Dermis microvascular lymphatic vessel endothelial cell (primary cell): Measurements from ENCODE around the gene GRIK4. TPM values are rescaled to one million over a fixed set of nuclear protein-coding genes. Genes with fewer than 3 reads are reported as not detected.

Experiments
- DNase-seq, 2 donors: peaks; one replicate each; pipeline versions ENCODE4 v3.0.0 to v3.0.0-alpha.2; 2010; ENCODE audit warnings: low read depth in 2 of 2
- total RNA-seq: library from RNA; depleted of rRNA; stranded (reverse); fragments of >200 nt; gene quantifications from 2 replicates; pipeline ENCODE4 v1.2.1, GENCODE V29; 2014

The GRIK4 gene
- total RNA-seq, 1 donor from 2014 or later = not detected

- peak in 1 of 2 donors; percentile 25 for DNase-seq
Measured at GRCh38 chr11:120807414-120808150, 296.0 kb downstream of the GRIK4 start.

GRCh38 chr11:120808616-120809050 lies 297.1 kb downstream of the GRIK4 start:
- no peak for DNase-seq

- no peak for DNase-seq
Measured at GRCh38 chr11:120810251-120810650, 298.7 kb downstream of the GRIK4 start.

- no peak for DNase-seq
Measured at GRCh38 chr11:120811199-120811598, 299.7 kb downstream of the GRIK4 start.

- DNase-seq = no peak
Measured at GRCh38 chr11:120811731-120812130, 300.2 kb downstream of the GRIK4 start.

- DNase-seq = no peak
Measured at GRCh38 chr11:120814531-120815318, 303.2 kb downstream of the GRIK4 start.

- no peak for DNase-seq
Measured at GRCh38 chr11:120815319-120816100, 304.0 kb downstream of the GRIK4 start.

- DNase-seq = no peak
Measured at GRCh38 chr11:120816176-120816575, 304.6 kb downstream of the GRIK4 start.

- no peak for DNase-seq
Measured at GRCh38 chr11:120816711-120817110, 305.2 kb downstream of the GRIK4 start.

- DNase-seq = no peak
Measured at GRCh38 chr11:120817158-120817557, 305.6 kb downstream of the GRIK4 start.

GRCh38 chr11:120818097-120818496 lies 306.5 kb downstream of the GRIK4 start:
- DNase-seq = no peak

GRCh38 chr11:120819003-120819402 lies 307.5 kb downstream of the GRIK4 start:
- DNase-seq = no peak

- DNase-seq = no peak
Measured at GRCh38 chr11:120819437-120820365, 308.2 kb downstream of the GRIK4 start.

GRCh38 chr11:120823159-120823558 lies 311.6 kb downstream of the GRIK4 start:
- no peak for DNase-seq

GRCh38 chr11:120824242-120824641 lies 312.7 kb downstream of the GRIK4 start:
- DNase-seq = no peak

GRCh38 chr11:120827198-120827597 lies 315.6 kb downstream of the GRIK4 start:
- DNase-seq = no peak

- no peak for DNase-seq
Measured at GRCh38 chr11:120827820-120828219, 316.3 kb downstream of the GRIK4 start.

- no peak for DNase-seq
Measured at GRCh38 chr11:120828847-120829246, 317.3 kb downstream of the GRIK4 start.

- no peak for DNase-seq
Measured at GRCh38 chr11:120830085-120830620, 318.6 kb downstream of the GRIK4 start.

GRCh38 chr11:120832481-120833238 lies 321.1 kb downstream of the GRIK4 start:
- no peak for DNase-seq
